Forelimb muscle (tissue), 1 donor: ENCODE data around the gene RAB26. TPM values are rescaled to one million over a fixed set of nuclear protein-coding genes. Genes with fewer than 3 reads are reported as not detected.

Source experiments
- DNase-seq: peaks from one replicate; pipeline ENCODE4 v3.0.0-alpha.2; 2013; ENCODE audit warnings: low read depth
- polyA plus RNA-seq: library from polyadenylated mRNA; unstranded; fragments of 120-200 nt; gene quantifications from one replicate; pipeline ENCODE4 v1.2.1, GENCODE V29; 2013; ENCODE audit not compliant: insufficient read length

The RAB26 gene
- polyA plus RNA-seq, 1 donor = 1.0 TPM

DNA sequence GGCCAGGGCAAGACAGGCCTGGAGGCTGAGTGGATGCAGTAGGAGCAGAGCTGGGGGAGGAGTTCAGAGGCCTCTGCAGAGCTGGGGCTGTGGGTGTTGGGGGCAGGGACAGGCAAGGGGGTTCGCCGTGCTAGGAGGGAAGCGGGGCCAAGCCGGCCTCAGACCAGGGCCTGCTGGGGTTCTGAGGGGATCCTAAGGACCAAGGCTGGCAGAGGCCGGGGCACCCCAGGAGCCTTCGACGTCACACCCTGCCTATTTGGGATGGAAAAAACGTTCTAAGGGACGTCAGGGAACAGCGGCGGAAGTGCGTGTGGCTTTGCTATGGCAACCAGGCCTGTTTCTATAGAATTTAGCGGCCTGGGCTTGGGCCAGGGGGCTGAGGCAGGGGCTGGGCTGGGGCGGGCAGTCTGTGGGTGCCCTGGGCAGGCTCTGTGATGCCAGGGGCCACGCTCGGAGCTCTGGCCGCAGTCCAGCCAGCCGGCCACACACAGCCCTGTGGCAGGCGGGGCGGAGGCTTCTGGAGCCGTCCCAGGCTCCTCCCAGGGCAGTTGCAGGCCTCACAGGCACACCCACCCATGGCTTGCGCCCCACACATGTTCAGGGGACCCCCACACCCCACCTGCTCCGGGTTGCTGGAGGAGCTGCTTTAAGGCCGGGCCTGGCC is 10.9 kb downstream of the RAB26 start:
- peak; percentile 46 for DNase-seq

DNA sequence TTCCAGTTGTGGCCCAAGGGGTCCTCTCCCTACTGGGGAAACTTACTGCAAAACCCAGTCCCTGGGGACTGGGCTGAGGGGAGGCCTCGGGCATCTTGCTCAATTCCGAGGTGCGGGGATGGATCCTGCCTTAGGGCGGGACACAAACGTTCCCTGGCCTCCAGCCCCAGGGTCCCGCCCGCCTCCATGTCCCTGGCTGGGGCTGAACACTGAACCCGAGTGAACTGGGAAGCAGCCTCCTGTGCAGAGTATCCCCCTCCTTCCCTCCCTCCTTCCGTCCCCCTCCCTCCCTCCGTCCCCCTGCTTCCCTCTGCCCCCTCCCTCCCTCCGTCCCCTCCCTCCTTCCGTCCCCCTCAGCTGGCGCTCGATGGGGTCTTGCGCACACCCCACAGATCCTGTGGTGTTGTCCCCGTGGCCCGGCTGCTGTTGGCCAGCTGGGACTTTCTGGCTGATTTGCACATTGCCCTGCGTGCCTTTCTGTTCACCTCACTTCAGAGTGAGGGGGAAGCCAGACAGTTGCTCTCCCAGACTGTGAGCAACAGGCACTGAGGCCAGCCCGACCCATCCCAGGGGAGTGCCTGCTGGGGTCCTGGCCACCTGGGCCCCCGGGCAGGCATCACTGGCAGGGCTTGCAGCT is 12.6 kb downstream of the RAB26 start:
- DNase-seq = no peak

DNA sequence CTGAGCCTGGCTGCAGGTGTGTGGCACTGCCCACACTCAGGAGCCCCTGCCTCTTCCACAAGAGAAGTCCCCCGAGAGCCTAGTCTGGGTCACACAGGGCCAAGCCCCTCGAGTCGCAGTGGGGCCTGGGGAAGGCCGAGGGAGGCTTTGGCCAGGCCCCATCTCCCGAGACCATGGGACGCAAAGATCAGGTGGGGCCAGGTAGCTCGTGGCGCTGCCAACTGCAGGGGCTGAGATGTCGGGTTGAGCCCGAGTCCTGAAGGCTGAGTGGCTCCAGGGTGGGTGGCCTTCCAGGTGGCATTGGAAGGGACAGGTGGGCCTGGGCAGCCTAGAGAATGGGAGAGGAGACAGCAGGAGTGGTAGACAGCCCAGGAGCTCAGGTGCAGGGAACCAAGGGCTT is 13.5 kb downstream of the RAB26 start:
- DNase-seq = no peak

DNA sequence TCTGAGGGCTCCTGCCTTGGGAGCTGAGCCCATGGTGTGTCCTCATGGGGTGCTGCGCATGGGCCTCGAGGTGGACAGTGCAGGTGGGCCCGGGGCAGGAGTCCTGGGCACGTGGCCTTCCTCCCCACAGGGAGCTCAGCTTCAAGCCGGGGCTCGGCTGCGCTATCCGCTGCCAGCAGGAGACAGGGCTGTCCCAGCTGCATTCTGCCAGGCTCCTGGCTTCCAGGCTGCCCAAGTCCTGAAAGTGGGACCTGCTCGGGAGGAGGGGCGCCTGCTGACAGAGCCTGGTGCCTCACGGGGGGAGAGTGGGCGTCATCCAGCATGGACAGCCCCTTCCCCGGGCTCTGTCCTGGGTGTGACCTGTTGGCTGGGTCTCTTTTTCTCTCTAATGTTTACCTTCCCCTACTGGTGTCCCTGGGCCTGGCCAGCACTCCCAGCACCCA is 14.3 kb downstream of the RAB26 start:
- DNase-seq = no peak

DNA sequence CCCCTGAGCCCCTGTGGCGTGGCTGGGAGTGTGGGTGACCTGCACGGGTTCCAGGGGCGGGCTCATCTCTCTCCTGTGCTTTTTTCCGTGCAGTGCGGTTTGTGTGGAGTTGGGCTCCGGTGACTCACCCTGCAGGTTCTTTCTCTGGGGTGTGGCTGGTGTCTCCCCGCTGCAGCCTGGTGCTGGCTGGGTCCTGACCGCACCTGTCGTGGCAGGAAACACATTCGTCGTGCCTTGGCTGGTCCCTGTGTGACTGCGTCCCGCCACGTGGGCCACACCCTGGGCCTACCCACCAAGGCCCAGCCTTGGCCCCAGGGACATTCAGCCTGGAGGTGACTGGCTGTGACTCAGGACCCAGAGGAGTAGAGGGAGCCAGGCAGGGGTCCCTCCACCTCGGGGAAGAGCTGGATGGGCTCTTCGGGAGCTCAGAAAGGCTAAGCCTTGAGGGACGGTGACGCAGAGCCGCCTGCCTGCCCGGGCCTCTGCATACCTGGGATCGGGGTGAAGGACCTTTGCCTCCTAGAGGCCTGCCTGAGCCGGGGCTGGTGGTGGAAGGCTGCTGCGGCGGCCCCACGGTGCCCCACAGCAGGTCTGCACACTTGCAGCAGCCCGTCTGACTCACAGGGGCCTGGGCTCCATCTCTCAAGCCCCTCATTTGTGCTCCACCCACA is 14.9 kb downstream of the RAB26 start:
- DNase-seq = no peak

DNA sequence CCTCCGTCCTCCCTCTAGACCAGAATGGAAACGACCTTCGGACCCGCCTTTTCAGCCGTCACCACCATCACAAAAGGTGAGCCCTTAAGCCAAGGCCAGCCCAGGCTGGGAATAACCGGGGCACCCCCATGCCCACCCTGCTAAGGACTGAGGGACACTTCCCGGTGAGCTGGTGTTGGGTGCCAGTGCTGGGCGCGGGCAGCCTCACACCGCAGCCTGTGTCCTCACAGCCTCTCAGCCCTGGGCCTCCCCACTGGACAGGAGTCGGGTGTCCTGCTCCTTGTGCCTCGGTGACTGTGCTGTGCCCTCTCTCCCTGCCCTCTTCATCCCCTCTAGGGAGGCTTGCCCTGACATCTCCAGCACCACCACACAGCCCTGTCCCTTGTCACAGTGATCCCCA is 17.4 kb downstream of the RAB26 start:
- DNase-seq = no peak

DNA sequence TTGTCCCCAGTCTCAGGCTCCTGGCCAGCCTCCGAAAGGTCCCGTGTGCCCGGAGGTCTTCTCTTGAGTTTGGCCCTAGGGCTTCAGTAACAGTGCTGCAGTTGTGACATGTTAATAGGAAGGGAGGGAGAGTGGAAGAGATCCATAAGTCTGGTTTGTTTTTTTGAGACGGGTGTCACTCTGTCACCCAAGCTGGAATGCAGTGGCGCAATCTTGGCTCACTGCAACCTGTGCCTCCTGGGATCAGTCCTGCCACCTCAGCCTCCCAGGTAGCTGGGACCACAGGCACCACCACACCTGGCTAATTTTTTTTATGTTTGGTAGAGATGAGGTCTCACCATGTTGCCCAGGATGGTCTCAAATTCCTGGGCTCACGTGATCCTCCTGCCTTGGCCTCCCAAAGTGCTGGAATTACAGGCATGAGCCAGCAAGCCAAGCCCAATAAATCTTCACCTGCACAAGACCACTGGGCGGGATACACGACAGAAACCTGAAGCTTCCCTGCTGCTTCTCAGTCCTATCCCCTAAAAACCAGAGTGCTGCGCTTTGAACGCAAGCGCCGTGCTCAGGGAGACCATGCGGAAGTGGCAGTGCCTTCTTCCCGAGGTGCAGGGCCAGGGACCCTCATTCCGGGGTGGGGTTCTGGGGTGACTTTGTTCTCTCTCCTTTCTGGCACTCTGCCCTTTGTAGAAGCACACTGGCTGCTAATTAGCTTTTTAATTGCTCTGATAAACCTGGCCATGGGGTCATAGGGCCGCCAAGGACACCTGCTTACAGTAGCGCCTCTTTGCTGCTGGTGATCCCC is 18.0 kb downstream of the RAB26 start:
- DNase-seq = no peak

DNA sequence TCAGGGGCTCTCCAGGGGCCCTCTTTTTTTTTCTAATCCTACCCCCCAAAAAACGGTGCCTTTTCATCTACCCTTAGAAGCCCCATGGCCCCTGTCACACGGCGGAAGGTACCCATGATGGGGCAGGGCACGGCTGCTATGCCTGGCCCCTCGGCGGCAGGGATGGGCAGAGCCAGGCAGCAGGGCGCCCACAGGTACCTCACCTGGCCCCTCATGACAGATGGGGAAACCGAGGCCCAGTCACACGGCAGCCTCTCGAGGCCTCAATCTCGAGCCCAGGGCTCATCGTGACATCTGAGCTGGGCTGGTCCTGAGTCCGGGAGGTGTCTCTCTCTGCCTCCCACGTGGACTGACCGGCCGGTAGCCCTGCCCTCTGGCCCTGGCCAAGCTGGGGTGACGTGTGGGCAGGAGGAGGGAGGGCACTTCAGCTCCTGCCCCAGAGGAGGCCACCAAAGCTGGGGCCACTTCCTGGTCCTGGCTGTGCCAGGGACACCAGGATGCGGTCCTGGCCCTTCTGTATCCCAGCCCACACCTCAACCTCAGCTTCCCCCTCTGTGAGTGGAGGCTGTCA is 18.7 kb downstream of the RAB26 start:
- DNase-seq = no peak

DNA sequence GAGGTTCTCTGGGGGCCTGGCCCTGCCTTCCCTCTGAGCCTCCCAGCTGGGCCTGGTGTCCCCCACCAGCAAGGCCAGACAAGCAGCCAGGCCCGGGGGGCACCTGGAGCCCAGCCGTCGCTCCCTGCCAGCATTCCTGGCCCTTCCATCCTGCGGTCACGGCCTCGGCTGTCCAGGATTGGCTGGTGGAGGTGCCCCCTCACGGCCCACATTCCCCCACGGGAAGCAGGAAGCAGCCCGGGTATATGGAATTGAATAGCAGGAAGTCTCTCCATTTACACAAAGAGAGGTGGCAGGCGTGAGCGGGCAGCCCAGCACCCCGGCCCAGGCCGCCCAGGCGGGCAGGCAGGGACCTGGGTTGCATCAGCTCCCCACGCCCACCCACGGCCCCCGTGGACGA is 21.7 kb downstream of the RAB26 start:
- no peak for DNase-seq

DNA sequence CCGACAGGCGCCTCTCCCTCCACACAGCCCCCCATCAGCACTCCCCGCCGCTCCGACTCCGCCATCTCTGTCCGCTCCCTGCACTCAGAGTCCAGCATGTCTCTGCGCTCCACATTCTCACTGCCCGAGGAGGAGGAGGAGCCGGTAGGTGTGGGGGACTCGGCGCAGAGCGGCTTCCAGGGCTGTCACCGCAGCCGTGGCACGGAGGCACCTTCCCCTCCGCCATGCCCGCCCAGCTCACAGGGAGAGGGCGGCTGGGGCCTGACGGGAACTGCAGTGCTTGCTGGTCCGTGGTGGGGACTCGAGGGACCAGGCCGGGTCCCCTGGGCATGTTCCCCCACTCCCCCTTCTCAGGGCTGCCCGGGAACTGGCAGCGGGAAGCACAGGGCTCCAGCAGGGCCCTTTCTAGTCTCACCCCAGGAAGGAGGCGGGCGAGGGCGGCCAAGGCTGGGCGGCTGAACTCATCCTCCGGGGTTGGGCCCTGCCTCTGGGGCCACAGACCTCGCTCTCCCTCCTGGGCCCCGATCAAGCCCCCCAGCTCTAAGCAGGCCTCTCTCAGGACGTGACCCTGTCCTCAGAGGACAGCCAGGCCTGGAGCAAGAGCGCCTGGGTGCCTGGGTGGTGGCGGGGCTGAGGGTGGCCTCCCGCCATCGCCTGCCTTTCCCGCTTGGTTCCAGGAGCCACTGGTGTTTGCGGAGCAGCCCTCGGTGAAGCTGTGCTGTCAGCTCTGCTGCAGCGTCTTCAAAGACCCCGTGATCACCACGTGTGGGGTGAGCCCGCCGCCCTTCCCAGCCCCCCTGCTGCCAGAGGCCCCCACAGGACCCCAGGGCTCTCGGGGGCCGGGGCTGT is 22.4 kb downstream of the RAB26 start:
- DNase-seq = no peak

DNA sequence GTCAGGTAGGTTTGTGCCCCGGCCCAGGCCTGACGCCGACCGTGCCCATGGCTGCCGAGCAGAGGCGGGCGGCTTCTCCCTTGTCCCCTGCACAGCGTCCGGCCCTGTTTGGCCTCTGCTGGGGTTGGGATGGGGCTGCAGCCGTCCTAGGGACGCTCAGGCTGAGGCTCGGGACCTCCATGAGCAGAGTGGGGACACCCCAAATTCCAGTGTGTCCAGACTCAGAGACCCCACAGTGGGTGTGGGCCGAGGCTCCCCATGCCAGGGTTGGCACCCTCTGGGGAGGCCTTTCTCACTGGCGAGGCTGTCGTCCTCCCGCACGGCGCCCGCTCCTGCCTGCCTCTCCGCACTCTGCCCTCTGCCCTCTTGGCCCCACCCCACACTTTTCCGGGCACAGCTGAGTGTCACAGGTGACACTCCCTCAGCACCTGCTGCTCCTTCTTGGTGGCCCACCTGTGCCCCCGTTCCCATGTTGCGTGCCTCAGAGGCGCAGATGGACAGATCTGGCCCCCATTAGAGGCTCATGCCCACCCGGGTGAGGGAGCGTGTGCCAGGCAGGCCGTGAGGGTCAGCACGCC is 23.3 kb downstream of the RAB26 start:
- no peak for DNase-seq

DNA sequence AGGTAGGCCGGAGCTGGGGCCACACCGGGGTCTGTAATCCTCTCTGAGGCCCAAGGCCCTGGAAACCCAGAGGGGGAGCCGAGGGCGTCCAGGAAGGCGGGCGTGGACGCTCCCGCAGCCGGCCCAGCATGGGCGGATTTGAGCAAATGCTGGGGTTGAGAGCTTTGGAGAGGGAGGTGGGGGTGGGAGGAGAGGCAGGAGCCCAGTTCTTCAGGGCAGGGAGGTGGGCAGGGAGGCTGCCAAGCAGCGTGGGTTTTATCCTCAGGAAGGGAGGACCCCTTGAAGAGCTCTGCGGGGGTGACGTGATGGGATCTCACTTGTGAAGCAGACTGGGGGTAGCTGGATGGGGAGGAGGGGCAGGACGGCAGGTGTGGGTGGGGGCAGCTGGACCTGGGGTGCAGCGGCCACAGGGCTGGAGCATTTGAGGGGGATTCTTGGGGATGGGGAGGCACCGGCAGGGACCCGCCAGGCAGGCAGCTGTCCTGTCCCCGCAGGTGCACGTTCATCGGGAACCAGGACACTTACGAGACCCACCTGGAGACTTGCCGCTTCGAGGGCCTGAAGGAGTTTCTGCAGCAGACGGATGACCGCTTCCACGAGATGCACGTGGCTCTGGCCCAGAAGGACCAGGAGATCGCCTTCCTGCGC is 24.4 kb downstream of the RAB26 start:
- no peak for DNase-seq

DNA sequence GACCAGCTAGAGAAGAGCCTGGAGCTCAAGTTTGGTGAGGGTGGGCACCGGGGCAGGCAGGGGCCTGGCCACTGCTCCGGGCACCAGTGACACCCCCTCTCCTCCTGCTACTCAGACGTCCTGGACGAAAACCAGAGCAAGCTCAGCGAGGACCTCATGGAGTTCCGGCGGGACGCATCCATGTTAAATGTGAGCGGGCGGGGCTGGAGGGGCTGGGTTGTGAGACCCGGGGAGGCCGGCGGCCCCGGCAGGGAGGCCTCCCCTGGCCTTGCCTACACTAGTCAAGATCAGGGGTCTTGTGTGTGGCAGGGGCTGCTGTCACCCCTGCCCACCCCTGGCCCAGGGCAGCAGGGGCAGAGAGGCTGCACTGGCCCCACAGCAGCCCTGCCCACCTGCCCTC is 24.9 kb downstream of the RAB26 start:
- DNase-seq = no peak

DNA sequence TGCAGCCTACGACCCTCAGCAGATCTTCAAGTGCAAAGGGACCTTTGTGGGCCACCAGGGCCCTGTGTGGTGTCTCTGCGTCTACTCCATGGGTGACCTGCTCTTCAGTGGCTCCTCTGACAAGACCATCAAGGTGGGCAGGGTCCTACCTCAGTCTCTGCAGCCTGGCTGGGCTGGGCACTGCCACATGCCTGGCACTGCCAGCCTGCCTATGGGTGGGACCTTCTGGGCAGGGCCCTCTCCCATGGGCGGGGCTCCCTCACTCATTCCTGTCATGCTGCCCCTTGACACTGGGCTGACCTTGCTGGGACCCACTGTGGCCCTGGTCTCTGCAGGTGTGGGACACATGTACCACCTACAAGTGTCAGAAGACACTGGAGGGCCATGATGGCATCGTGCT is 25.5 kb downstream of the RAB26 start:
- DNase-seq = no peak

DNA sequence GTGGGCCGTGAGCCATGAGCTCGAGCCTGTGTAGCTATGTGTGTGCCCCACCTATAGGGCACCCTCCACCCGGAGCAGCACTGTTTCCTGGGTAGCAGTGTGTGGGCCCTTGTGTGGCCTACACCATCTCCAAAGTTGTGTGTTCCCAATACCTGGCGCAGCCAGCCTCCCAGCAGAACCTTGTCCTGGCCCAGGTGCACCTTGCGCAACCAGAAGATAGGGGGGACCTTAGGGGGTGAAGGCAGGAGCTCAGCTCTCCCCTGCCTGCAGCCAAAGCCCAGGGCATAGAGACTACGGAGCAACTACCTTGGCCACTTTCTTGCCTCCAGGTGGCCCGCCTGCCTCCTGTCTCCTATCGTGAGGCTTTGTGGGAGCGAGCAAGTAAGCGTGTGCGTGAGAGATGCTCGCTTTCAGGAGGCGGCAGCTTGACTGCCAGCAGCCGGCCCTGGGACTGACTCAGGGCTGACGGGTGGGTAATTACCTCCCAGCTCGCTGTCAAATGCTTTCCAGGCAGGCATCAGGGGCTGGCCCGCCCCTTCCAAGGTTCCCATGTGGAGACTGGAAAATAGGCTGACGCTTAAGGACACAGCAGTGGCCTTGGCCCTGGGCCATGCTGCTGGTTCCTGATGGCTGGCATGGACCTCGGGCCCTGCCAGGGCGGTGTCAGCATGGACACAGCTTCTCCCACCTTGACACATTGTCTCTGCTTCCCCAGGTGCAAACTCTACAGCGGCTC is 26.1 kb downstream of the RAB26 start:
- DNase-seq = no peak

DNA sequence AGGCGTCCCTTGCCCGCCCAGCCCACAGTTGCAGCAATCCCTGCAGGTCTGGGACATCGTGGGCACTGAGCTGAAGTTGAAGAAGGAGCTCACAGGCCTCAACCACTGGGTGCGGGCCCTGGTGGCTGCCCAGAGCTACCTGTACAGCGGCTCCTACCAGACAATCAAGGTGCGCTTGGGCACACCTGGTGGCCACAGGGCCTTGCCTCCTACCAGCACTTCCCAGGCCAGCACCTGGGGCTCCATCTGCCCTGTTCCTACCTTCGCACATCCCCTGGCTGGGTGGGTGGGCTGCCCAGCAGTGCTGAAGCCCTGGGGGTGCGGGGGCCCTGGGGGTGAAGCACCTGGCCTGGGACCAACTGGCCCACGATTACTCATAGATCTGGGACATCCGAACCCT is 27.0 kb downstream of the RAB26 start:
- DNase-seq = no peak

DNA sequence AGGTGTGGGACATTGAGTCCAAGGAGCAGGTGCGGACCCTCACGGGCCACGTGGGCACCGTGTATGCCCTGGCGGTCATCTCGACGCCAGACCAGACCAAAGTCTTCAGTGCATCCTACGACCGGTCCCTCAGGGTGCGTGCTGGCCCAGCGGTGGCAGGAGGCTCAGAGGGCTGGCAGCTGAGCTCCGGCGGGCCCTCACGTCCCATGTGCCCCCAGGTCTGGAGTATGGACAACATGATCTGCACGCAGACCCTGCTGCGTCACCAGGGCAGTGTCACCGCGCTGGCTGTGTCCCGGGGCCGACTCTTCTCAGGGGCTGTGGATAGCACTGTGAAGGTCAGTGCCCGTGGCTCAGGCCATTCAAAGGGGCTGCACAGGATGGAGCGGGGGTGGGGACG is 27.6 kb downstream of the RAB26 start:
- no peak for DNase-seq

DNA sequence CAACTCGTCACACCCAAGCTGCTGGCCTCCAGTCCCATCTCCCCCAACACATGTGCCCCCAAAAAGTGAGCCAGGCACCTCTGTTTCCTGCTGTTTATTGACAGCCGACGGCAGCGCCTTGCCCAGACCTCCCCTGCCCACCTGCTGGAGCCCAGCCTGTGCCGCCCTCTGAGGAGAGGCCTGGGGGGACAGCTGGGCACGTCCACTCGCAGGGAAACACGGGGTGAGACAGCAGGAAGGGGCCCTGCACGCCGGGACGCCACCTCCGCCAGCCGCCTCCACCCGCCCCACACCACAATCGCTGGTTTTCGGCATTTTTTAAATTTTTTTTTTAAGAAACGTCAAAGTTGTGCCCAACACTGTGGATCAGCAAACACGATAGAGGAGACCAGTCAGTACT is 28.7 kb downstream of the RAB26 start:
- DNase-seq = no peak

DNA sequence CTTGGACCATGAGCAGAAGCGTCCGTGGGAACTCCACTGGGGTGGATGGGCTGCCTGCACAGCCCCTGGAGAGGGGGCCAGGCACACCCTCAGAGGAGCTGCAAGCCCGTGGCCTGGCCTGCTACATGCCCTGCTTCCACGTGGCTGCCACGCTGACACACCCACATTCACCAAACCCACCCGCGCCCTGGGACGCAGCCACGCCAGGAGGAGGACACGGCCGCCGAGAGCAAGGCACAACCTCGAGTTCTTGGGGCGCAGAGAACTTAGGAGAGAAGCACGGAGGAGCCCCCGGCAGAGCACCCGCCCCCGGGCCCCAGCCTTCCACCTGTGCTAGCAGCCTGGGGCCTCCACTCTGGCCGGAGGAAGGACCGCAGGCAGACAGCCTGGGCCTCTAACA is 29.1 kb downstream of the RAB26 start:
- DNase-seq = no peak
